ENCODE measurements around the gene TAS2R41. TPM values are rescaled to one million over a fixed set of nuclear protein-coding genes. Genes with fewer than 3 reads are reported as not detected.

TAS2R41 gene, protein sequence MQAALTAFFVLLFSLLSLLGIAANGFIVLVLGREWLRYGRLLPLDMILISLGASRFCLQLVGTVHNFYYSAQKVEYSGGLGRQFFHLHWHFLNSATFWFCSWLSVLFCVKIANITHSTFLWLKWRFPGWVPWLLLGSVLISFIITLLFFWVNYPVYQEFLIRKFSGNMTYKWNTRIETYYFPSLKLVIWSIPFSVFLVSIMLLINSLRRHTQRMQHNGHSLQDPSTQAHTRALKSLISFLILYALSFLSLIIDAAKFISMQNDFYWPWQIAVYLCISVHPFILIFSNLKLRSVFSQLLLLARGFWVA
- total RNA-seq: not detected
- polyA plus RNA-seq (ENCODE audit: insufficient read depth in 1 of 8, insufficient read length in 8 of 8, low replicate concordance in 1 of 8): not detected
- long read RNA-seq, donor 1: 0 reads
- long read RNA-seq, donor 2: 0 reads
- long read RNA-seq, donor 3: 0 reads
- long read RNA-seq, donor 4: 0 reads
- long read RNA-seq, donor 5: 0 reads
- long read RNA-seq, donor 6: 0 reads
- long read RNA-seq, donor 7: 0 reads
- long read RNA-seq, donor 8: 0 reads
- long read RNA-seq, donor 9: 0 reads
- long read RNA-seq, donor 10, partial matches to known transcripts: 0 of 1 reads
- long read RNA-seq, donor 10, other reads (novel, unspliced or antisense): 0 of 1 reads
- long read RNA-seq, donor 11, partial matches to known transcripts: 0 of 1 reads
- long read RNA-seq, donor 11, other reads (novel, unspliced or antisense): 0 of 1 reads

DNA sequence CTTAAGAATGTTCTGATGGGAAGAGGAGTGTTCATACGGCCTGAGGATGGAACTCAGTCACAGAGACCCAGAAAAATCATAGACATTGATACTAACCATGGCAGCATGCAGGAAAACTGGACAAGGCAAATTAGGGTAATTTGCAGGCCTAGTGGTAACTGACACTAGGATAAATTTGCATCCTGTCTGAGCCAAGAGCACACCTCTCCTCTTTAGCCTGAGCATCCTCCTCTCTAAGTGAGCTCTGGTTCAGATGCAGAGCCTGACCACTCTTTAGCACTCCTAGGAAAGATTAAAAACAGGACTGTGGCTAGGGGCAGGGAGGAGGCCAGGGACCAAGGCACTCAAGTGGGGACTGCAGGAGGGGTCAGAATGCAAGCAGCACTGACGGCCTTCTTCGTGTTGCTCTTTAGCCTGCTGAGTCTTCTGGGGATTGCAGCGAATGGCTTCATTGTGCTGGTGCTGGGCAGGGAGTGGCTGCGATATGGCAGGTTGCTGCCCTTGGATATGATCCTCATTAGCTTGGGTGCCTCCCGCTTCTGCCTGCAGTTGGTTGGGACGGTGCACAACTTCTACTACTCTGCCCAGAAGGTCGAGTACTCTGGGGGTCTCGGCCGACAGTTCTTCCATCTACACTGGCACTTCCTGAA, at the start of gene TAS2R41:
TSS of gene TAS2R41 (plus strand) at position 373 of the 650 bp plus-strand sequence. CDS start at position 373, 0 bp downstream.
- Histone ChIP-seq H3K4me3 (ENCODE audit: low read length) (no peak within 1 kb of the TSS), H3K36me3 (ENCODE audit: control insufficient read depth, insufficient read depth, low read length) (no peaks in the 10 kb centered on the region), H3K9me3 (replicated peaks; ENCODE audit: control insufficient read depth, low read depth, low read length) (no peaks in the 10 kb centered on the region), H3K27ac (ENCODE audit: low read length) (no peak within 1 kb of the TSS), H3K27me3 (ENCODE audit: control insufficient read depth, insufficient read depth, low read length) (no peaks in the 10 kb centered on the region), H3K4me1 (ENCODE audit: control insufficient read depth, insufficient read depth, low read length) (no peaks in the 10 kb centered on the region)
- DNase-seq: no peak
- 72% methylated on average over 6 of the region's 10 CpGs for WGBS (ENCODE audit: insufficient coverage)

DNA sequence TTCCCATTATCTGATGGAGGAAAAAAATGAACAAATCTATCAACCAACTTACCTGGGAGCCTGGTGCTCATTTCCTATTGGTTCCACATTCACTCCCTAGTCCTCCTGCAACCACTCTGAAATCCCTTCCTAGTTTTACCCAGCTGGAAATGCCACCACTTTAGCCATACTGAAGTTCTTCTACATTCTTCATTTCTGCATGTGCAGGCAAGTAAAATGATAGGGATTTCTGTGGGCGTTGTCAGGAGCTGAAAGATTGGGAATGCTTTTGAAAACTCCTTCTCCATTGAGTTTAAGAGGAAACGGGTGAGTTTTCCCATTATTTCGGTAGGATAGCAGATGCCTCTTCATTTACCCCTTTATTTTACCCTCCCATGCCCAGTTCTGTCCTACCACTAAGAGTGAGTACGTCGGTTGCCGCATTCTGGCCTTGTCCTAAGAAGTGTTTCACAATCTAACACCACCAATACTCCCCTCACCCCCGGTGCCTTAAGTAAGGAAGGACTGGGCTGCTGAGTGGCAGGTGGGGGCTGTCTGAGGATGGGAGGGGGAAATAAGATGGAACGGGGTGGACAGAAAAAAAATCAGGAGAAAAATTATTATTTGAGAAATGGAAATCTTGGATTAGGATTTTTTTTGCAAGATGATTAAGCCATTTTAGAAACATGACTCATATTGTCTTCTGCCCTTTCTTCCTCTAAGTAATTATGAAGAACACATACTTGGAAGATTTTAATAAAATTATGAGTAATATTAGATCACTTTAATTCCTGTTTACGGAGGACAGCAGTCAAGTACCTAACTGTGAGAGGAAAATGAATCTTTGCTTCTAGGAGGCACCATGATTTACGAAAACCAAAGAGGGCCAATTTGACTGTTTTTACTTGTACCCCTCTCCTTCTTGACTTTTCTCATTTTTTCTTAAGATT, 47.6 kb upstream of the TAS2R41 start:
- Histone ChIP-seq H3K36me3 (ENCODE audit: control insufficient read depth, insufficient read depth, low read length) (no peaks in the 10 kb centered on the region), H3K4me3 (ENCODE audit: low read length) (no peak overlapping the region), H3K27ac (ENCODE audit: low read length) (no peak overlapping the region), H3K4me1 (ENCODE audit: control insufficient read depth, insufficient read depth, low read length) (no peaks in the 10 kb centered on the region), H3K27me3 (ENCODE audit: control insufficient read depth, insufficient read depth, low read length) (no peaks in the 10 kb centered on the region), H3K9me3 (replicated peaks; ENCODE audit: control insufficient read depth, low read depth, low read length) (no peaks in the 10 kb centered on the region)
- no peak for DNase-seq
- WGBS (ENCODE audit: insufficient coverage): 100% methylated on average over 3 of the region's 10 CpGs

DNA sequence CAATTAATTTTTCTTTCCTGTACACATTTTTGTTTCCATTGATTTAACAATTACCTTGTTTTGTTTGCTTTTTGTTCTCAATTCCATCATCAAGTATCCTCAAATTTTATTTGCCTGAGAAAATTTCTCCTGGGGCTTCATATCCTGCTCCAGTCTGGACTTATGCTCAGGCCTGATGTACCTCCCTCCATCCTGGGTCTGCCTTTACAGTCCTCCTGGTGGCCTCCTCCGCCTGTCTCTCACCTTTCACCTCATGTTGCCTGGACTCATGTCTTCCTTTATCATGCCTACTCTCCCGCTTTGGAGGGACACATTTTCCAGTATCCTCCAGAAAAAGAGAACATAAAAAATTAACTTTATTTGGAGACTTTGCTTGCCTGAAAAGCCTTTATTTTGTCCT, 46.6 kb upstream of the TAS2R41 start:
- Histone ChIP-seq H3K27me3 (ENCODE audit: control insufficient read depth, insufficient read depth, low read length) (no peaks in the 10 kb centered on the region), H3K4me1 (ENCODE audit: control insufficient read depth, insufficient read depth, low read length) (no peaks in the 10 kb centered on the region), H3K27ac (ENCODE audit: low read length) (no peak overlapping the region), H3K4me3 (ENCODE audit: low read length) (no peak overlapping the region), H3K9me3 (replicated peaks; ENCODE audit: control insufficient read depth, low read depth, low read length) (no peaks in the 10 kb centered on the region), H3K36me3 (ENCODE audit: control insufficient read depth, insufficient read depth, low read length) (no peaks in the 10 kb centered on the region)
- DNase-seq: no peak
- no CpG with 5 or more reads among the region's 2 CpGs for WGBS (ENCODE audit: insufficient coverage)

DNA sequence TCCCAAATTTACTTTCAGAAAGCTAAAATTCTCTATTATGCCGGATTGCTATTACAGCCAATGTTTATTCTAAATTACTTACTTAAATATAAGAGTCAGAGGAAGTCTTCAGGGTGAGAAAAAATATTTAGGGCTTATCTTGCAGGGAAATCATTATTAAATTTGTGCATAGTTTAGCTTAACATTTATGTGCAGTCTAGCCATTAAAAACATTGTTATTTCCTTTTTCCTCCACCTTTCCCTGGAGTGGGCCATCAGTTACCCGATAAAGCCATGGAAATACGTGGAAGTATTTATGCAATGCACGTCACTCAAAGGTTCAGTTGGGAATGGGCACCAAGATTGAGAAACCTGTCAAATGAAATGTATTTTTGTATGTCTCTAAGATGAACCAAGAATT, 43.9 kb upstream of the TAS2R41 start:
- Histone ChIP-seq H3K4me1 (ENCODE audit: control insufficient read depth, insufficient read depth, low read length) (no peaks in the 10 kb centered on the region), H3K9me3 (replicated peaks; ENCODE audit: control insufficient read depth, low read depth, low read length) (no peaks in the 10 kb centered on the region), H3K36me3 (ENCODE audit: control insufficient read depth, insufficient read depth, low read length) (no peaks in the 10 kb centered on the region), H3K27ac (ENCODE audit: low read length) (no peak overlapping the region), H3K4me3 (ENCODE audit: low read length) (no peak overlapping the region), H3K27me3 (ENCODE audit: control insufficient read depth, insufficient read depth, low read length) (no peaks in the 10 kb centered on the region)
- WGBS (ENCODE audit: insufficient coverage): 60% methylated on average over 2 of the region's 4 CpGs
- no peak for DNase-seq

DNA sequence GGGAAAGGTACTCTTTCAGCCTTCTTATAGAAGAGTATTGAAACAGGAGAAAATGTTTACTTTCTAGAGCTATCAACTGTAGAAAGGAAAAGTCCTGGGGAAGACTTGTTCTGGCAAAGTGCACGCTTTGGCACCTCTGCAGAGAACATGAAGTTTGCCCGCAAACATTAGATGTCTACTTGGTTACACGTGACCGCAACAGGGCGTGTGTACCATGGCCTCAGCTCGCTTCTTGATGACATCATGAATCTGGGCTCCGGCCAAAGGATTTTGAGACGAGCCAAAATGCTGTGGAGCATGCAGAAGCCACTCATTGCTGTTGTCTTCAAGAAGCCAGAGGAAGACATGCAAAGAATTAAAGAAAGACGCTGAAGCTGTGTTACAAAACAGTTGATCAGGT, 43.0 kb upstream of the TAS2R41 start:
- H3K9me3 ChIP-seq (replicated peaks; ENCODE audit: control insufficient read depth, low read depth, low read length): no peaks in the 10 kb centered on the region
- peak; percentile 65 for DNase-seq
- H3K27ac ChIP-seq (ENCODE audit: low read length): no peak overlapping the region
- H3K4me1 ChIP-seq (ENCODE audit: control insufficient read depth, insufficient read depth, low read length): no peaks in the 10 kb centered on the region
- no peak overlapping the region for H3K4me3 ChIP-seq (ENCODE audit: low read length)
- H3K36me3 ChIP-seq (ENCODE audit: control insufficient read depth, insufficient read depth, low read length): no peaks in the 10 kb centered on the region
- H3K27me3 ChIP-seq (ENCODE audit: control insufficient read depth, insufficient read depth, low read length): no peaks in the 10 kb centered on the region
- 55% methylated on average over 9 of the region's 9 CpGs for WGBS (ENCODE audit: insufficient coverage)

DNA sequence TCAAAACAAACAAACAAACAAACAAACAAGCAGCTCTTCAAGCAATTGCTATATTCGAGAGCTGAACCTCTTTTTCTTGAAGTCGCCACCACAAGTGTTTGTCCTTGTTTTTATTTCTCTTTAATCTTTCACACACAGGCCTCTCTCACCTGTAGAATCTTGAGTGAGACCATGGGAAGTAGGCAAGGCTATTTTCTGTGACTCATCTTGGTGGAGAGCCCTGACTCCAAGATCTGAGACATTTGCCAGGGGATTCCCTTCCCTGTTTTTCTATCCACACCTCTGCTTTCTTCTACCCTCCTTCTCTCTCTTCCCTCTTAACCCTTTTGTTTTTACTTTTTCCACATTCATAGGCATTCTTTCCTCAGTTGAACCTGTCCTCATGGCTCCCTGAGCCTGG, 42.4 kb upstream of the TAS2R41 start:
- no peak for DNase-seq
- H3K27me3 ChIP-seq (ENCODE audit: control insufficient read depth, insufficient read depth, low read length): no peaks in the 10 kb centered on the region
- H3K27ac ChIP-seq (ENCODE audit: low read length): no peak overlapping the region
- H3K9me3 ChIP-seq (replicated peaks; ENCODE audit: control insufficient read depth, low read depth, low read length): no peaks in the 10 kb centered on the region
- WGBS (ENCODE audit: insufficient coverage): no CpG with 5 or more reads among the region's 2 CpGs
- no peak overlapping the region for H3K4me3 ChIP-seq (ENCODE audit: low read length)
- no peaks in the 10 kb centered on the region for H3K4me1 ChIP-seq (ENCODE audit: control insufficient read depth, insufficient read depth, low read length)
- H3K36me3 ChIP-seq (ENCODE audit: control insufficient read depth, insufficient read depth, low read length): no peaks in the 10 kb centered on the region

DNA sequence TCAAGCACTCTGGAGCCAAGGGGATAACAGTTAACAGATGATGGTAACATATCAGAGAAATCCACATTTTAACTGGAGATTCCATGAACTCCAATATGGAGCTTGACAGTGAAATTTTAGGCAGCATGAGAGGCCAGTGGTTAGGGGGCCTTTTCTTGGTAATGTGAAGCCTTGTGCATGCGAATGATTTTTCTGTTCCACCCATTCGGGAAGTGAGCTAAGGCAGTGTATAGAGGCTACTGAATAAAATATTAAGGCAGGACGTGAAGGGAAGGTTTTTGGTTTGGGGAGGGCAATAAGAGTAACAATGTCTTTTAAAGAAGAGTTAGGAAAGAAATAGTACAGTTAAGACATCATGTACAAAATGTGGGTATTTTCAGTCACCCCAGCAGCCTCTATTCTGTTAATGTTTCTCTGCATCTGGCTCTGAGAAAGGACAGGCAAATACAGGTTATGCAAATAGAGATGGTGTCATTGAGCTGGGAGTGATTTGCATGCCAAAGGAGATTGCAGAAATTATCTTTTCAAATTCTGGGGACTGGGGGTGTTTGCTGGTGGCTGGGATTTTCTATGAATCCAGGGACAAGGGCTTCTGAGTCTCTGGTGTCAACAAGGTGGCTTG, 41.2 kb upstream of the TAS2R41 start:
- H3K4me3 ChIP-seq (ENCODE audit: low read length): no peak overlapping the region
- H3K27ac ChIP-seq (ENCODE audit: low read length): no peak overlapping the region
- no peaks in the 10 kb centered on the region for H3K27me3 ChIP-seq (ENCODE audit: control insufficient read depth, insufficient read depth, low read length)
- no peaks in the 10 kb centered on the region for H3K4me1 ChIP-seq (ENCODE audit: control insufficient read depth, insufficient read depth, low read length)
- DNase-seq: no peak
- no peaks in the 10 kb centered on the region for H3K36me3 ChIP-seq (ENCODE audit: control insufficient read depth, insufficient read depth, low read length)
- WGBS (ENCODE audit: insufficient coverage): 72% methylated on average over 3 of the region's 3 CpGs
- H3K9me3 ChIP-seq (replicated peaks; ENCODE audit: control insufficient read depth, low read depth, low read length): no peaks in the 10 kb centered on the region

DNA sequence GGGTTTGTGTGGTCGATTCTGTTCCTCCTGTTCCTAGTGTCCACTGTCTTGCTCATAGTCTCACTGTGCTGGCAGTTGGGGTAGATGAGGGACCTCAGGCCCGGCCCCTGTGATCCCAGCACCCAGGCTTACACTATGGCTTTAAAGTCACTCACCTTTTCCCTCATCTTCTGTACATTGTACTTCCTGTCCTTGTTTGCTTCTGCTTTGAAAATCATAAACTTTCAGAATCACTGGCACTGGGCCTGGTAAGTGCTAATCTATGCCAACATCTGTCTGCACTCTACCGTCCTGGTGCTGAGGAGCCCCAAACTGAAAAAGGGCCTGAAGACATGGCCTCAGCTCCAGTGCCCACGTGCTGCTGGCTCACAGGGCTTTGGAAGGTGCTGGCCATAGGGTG, 40.1 kb upstream of the TAS2R41 start:
- Histone ChIP-seq H3K27me3 (ENCODE audit: control insufficient read depth, insufficient read depth, low read length) (no peaks in the 10 kb centered on the region), H3K9me3 (replicated peaks; ENCODE audit: control insufficient read depth, low read depth, low read length) (no peaks in the 10 kb centered on the region)
- WGBS (ENCODE audit: insufficient coverage): 64% methylated on average over 3 of the region's 4 CpGs

DNA sequence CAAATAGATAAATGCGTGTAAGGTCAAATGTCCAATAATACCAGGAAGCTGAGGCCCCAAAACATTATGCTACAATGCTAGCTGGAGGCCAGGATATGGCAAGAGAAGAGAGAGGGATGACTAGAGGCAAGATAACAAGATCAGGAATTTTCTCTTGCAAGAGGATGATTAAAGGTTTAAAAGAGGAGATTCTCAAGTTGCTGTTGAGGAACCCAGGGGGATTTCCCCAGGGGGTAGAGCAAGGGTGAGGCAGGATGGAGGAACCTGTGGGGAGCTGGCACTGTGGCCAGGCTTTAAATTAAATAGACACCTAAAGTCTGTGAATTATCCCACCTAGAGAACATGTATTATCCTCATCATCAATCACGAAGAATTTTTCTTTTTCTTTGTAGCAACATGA, 37.8 kb upstream of the TAS2R41 start:
- 88% methylated on average over 1 of the region's 2 CpGs for WGBS (ENCODE audit: insufficient coverage)
- H3K4me3 ChIP-seq (ENCODE audit: low read length): no peak overlapping the region
- no peaks in the 10 kb centered on the region for H3K27me3 ChIP-seq (ENCODE audit: control insufficient read depth, insufficient read depth, low read length)
- H3K27ac ChIP-seq (ENCODE audit: low read length): no peak overlapping the region
- no peaks in the 10 kb centered on the region for H3K36me3 ChIP-seq (ENCODE audit: control insufficient read depth, insufficient read depth, low read length)
- no peak for DNase-seq
- no peaks in the 10 kb centered on the region for H3K4me1 ChIP-seq (ENCODE audit: control insufficient read depth, insufficient read depth, low read length)
- no peaks in the 10 kb centered on the region for H3K9me3 ChIP-seq (replicated peaks; ENCODE audit: control insufficient read depth, low read depth, low read length)

More for the DNA sequence above, 40.1 kb upstream of the TAS2R41 start:
- no peak for DNase-seq
- H3K4me3 ChIP-seq (ENCODE audit: low read length): no peak overlapping the region
- H3K27ac ChIP-seq (ENCODE audit: low read length): no peak overlapping the region
- H3K36me3 ChIP-seq (ENCODE audit: control insufficient read depth, insufficient read depth, low read length): no peaks in the 10 kb centered on the region
- no peaks in the 10 kb centered on the region for H3K4me1 ChIP-seq (ENCODE audit: control insufficient read depth, insufficient read depth, low read length)
